WTC11 (cell line): Measurements from ENCODE around the gene RBM11. TPM values are rescaled to one million over a fixed set of nuclear protein-coding genes. Genes with fewer than 3 reads are reported as not detected.

Experiments used
- ATAC-seq: fragments of 200-7000 bp; cut with Tn5 transposase; 2 replicates; pipeline ENCODE4 v1.10.0; 2021; ENCODE audit warnings: mild to moderate bottlenecking, moderate library complexity
- CTCF ChIA-PET: fragments of 300-600 bp; sonication (Branson Sonifier 250); formaldehyde crosslinking; loops from one replicate; lab custom pipeline; 2021; ENCODE audit warnings: antibody characterized with exemption; lab: Charles Lee
- POLR2A ChIA-PET: fragments of 350-600 bp; sonication (Branson Sonifier 250); formaldehyde crosslinking; loops from one replicate; lab custom pipeline; 2021; ENCODE audit warnings: antibody characterized with exemption; lab: Charles Lee
- DNase-seq: peaks from one replicate; pipeline ENCODE4 v3.0.0; 2021; ENCODE audit warnings: low spot score
- H3K27ac Mint-ChIP-seq: 2 replicates; pipeline ENCODE4 v1.8.0; 2021; ENCODE audit warnings: mixed read lengths
- H3K27me3 Mint-ChIP-seq: 2 replicates; pipeline ENCODE4 v1.8.0; 2021; ENCODE audit warnings: low read depth, mild to moderate bottlenecking, moderate library complexity, mixed read lengths
- H3K36me3 Mint-ChIP-seq: 2 replicates; pipeline ENCODE4 v1.8.0; 2021; ENCODE audit warnings: mixed read lengths
- H3K4me1 Mint-ChIP-seq: 2 replicates; pipeline ENCODE4 v1.8.0; 2022; ENCODE audit warnings: mixed read lengths
- H3K4me3 Mint-ChIP-seq: 2 replicates; pipeline ENCODE4 v1.8.0; 2021; ENCODE audit warnings: mild to moderate bottlenecking, moderate library complexity, mixed read lengths
- H3K9me3 Mint-ChIP-seq: 2 replicates; pipeline ENCODE4 v1.8.0; 2021; ENCODE audit warnings: mixed read lengths
- ESRRA ChIP-seq: sonication (generic); formaldehyde crosslinking; IDR thresholded peaks from 2 replicates; pipeline ENCODE4 v1.8.1; 2022; ENCODE audit warnings: mild to moderate bottlenecking, missing genetic modification reagents, borderline replicate concordance
- FOXJ3 ChIP-seq: sonication (generic); formaldehyde crosslinking; IDR thresholded peaks from 2 replicates; pipeline ENCODE4 v1.9.0; 2021; ENCODE audit warnings: missing genetic modification reagents, mild to moderate bottlenecking, borderline replicate concordance
- GABPB1 ChIP-seq: sonication (generic); formaldehyde crosslinking; IDR thresholded peaks from 2 replicates; pipeline ENCODE4 v1.8.1; 2023; ENCODE audit warnings: mild to moderate bottlenecking, missing genetic modification reagents
- GRHL2 ChIP-seq: fragments of 250-450 bp; sonication (Bioruptor Pico); IDR thresholded peaks from 2 replicates; pipeline ENCODE4 v1.8.0; 2022; ENCODE audit warnings: mild to moderate bottlenecking, moderate library complexity; ENCODE audit not compliant: insufficient replicate concordance, severe bottlenecking
- JAZF1 ChIP-seq: fragments of 250-450 bp; sonication (Bioruptor Pico); IDR thresholded peaks from 2 replicates; pipeline ENCODE4 v1.9.0; 2021; ENCODE audit warnings: moderate library complexity, mild to moderate bottlenecking, inconsistent platforms
- MYBL2 ChIP-seq: sonication (generic); formaldehyde crosslinking; IDR thresholded peaks from 2 replicates; pipeline ENCODE4 v1.8.1; 2023; ENCODE audit warnings: mild to moderate bottlenecking, moderate library complexity, missing genetic modification reagents
- NFE2L1 ChIP-seq: sonication (generic); formaldehyde crosslinking; IDR thresholded peaks from 2 replicates; pipeline ENCODE4 v1.8.1; 2023; ENCODE audit warnings: missing genetic modification reagents
- NR1H2 ChIP-seq: sonication (generic); formaldehyde crosslinking; IDR thresholded peaks from 2 replicates; pipeline ENCODE4 v1.9.0; 2021; ENCODE audit warnings: mild to moderate bottlenecking, moderate library complexity, missing genetic modification reagents
- NR2C2 ChIP-seq: sonication (generic); formaldehyde crosslinking; IDR thresholded peaks from 2 replicates; pipeline ENCODE4 v1.8.0; 2022; ENCODE audit warnings: mild to moderate bottlenecking, missing genetic modification reagents
- ZNF138 ChIP-seq: sonication (generic); formaldehyde crosslinking; conservative IDR thresholded peaks from 2 replicates; pipeline ENCODE4 v1.8.1; 2022; ENCODE audit warnings: mild to moderate bottlenecking, moderate library complexity, missing genetic modification reagents
- ZNF263 ChIP-seq: sonication (generic); formaldehyde crosslinking; IDR thresholded peaks from 2 replicates; pipeline ENCODE4 v1.8.1; 2022; ENCODE audit warnings: low read depth, mild to moderate bottlenecking, moderate library complexity, missing genetic modification reagents
- ZNF416 ChIP-seq: fragments of 250-450 bp; sonication (Bioruptor Pico); IDR thresholded peaks from 2 replicates; pipeline ENCODE4 v1.9.0; 2021; ENCODE audit warnings: mild to moderate bottlenecking, inconsistent platforms
- total RNA-seq: library from RNA; stranded (reverse); gene quantifications from 3 replicates; pipeline ENCODE4 v1.2.3, GENCODE V29; 2021
- TF ChIP-seq, protein P1 (sequence below): sonication (generic); formaldehyde crosslinking; IDR thresholded peaks from 2 replicates; pipeline ENCODE4 v1.8.0; 2023; ENCODE audit warnings: mild to moderate bottlenecking, missing genetic modification reagents
- TF ChIP-seq, protein P2 (sequence below): sonication (generic); formaldehyde crosslinking; IDR thresholded peaks from 2 replicates; pipeline ENCODE4 v1.8.1; 2023; ENCODE audit warnings: mild to moderate bottlenecking, missing genetic modification reagents
- TF ChIP-seq, protein P3 (sequence below): fragments of 250-450 bp; sonication (Bioruptor Pico); conservative IDR thresholded peaks from 2 replicates; pipeline ENCODE4 v1.9.0; 2021; ENCODE audit warnings: mild to moderate bottlenecking
- TF ChIP-seq, protein P4 (sequence below): sonication (generic); formaldehyde crosslinking; IDR thresholded peaks from 2 replicates; pipeline ENCODE4 v1.8.0; 2023; ENCODE audit warnings: missing genetic modification reagents
- TF ChIP-seq, protein P5 (sequence below): sonication (generic); formaldehyde crosslinking; IDR thresholded peaks from 2 replicates; pipeline ENCODE4 v1.8.1; 2022; ENCODE audit warnings: low read depth, mild to moderate bottlenecking, moderate library complexity, missing genetic modification reagents, borderline replicate concordance
- TF ChIP-seq, protein P6 (sequence below): sonication (generic); formaldehyde crosslinking; IDR thresholded peaks from 2 replicates; pipeline ENCODE4 v1.8.1; 2023; ENCODE audit warnings: mild to moderate bottlenecking, missing genetic modification reagents, moderate library complexity

RBM11 gene
- total RNA-seq, 1 experiment from 2014 or later = 2.9 TPM

DNA sequence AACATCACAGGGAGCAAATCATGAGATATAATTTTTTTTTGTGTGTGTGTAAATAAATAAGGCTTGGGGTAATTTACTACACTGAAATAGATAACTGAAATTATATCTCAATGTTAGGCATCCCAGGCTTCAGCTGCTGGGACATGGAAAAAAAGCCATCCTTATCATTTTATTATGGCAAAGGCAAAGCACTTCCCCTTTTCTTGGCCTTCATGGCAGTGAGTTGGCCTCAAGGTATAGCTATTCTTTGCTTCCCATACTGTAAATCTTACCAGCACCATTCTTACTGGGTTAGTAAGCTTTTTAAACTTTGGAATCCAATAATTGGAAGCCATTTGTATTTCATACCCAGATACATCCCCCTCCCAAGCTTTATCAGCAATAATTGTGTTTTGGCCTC lies 29.0 kb downstream of the RBM11 start (continued):
- no peak for TF ChIP-seq NR2C2 (CRISPR knock-in tag)
- TF ChIP-seq MYBL2 (CRISPR knock-in tag) = no peak
- TF ChIP-seq, all 79 proteins: peak for 0

DNA sequence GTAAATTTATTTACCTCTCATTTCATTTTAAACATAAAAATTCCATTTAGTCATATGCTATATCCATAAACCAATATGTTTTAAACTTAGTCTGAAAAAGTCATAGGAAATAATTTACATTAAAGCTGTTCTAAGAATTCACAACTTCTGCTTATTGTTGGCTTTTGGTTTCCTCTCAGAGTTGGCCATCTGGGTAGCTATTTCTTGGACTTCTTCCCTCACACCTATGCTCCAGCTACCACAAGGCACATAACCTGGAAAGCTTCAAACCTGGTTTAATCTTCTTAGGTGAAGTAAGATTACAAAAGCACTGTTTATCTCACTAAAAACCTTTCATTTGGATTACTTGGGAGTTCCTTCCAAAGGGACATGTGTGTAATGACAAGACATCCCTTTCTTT lies 29.8 kb downstream of the RBM11 start:
- ChIA-PET CTCF (interaction anchor here (1.0 kb wide), 1 partner anchor 126 kb away, joined by 3 read pairs; no protein-coding TSS in a partner anchor), POLR2A (no interaction called here)
- H3K27ac Mint-ChIP-seq = no peak overlapping the region
- H3K27me3 Mint-ChIP-seq = no peaks in the 10 kb centered on the region
- H3K4me3 Mint-ChIP-seq = no peak overlapping the region
- TF ChIP-seq, protein P1, sequence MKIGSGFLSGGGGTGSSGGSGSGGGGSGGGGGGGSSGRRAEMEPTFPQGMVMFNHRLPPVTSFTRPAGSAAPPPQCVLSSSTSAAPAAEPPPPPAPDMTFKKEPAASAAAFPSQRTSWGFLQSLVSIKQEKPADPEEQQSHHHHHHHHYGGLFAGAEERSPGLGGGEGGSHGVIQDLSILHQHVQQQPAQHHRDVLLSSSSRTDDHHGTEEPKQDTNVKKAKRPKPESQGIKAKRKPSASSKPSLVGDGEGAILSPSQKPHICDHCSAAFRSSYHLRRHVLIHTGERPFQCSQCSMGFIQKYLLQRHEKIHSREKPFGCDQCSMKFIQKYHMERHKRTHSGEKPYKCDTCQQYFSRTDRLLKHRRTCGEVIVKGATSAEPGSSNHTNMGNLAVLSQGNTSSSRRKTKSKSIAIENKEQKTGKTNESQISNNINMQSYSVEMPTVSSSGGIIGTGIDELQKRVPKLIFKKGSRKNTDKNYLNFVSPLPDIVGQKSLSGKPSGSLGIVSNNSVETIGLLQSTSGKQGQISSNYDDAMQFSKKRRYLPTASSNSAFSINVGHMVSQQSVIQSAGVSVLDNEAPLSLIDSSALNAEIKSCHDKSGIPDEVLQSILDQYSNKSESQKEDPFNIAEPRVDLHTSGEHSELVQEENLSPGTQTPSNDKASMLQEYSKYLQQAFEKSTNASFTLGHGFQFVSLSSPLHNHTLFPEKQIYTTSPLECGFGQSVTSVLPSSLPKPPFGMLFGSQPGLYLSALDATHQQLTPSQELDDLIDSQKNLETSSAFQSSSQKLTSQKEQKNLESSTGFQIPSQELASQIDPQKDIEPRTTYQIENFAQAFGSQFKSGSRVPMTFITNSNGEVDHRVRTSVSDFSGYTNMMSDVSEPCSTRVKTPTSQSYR = no peak
- TF ChIP-seq FOXJ3 (no peak), MYBL2 (CRISPR knock-in tag) (no peak), ZNF138 (CRISPR knock-in tag) (no peak), NR1H2 (no peak)
- TF ChIP-seq, protein P2, sequence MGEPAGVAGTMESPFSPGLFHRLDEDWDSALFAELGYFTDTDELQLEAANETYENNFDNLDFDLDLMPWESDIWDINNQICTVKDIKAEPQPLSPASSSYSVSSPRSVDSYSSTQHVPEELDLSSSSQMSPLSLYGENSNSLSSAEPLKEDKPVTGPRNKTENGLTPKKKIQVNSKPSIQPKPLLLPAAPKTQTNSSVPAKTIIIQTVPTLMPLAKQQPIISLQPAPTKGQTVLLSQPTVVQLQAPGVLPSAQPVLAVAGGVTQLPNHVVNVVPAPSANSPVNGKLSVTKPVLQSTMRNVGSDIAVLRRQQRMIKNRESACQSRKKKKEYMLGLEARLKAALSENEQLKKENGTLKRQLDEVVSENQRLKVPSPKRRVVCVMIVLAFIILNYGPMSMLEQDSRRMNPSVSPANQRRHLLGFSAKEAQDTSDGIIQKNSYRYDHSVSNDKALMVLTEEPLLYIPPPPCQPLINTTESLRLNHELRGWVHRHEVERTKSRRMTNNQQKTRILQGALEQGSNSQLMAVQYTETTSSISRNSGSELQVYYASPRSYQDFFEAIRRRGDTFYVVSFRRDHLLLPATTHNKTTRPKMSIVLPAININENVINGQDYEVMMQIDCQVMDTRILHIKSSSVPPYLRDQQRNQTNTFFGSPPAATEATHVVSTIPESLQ (CRISPR knock-in tag) = no peak
- TF ChIP-seq, protein P3, sequence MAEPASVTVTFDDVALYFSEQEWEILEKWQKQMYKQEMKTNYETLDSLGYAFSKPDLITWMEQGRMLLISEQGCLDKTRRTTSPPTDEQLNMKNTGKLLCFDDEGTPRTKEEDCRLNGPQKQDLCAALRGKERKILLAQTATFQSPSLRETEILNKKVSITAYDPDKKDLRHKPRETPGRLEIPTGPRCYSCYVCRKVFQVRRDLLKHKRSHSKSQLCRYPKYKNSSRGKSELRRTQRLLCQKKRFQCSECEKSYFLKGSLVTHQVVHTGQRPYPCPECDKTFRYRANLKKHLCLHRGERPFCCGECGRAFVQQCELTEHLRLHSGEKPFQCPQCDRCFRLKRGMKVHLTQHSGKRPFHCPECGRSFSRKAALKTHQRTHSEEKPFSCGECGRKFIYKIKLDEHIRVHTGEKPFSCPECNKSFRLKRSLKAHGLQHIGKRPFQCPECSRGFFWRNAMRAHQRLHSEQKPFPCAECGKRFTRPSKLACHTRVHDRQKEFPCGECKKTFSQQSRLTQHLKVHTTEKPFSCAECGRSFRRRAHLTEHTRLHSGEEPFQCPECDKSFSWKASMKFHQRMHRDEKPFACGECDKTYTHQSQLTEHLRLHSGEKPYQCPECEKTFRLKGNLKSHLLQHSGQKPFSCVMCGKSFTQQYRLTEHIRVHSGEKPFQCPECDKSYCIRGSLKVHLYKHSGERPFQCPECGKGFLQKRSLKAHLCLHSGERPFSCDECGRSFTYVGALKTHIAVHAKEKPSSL (CRISPR knock-in tag) = no peak
- H3K36me3 Mint-ChIP-seq = peaks cover 9% of the 10 kb centered on the region
- peaks cover 34% of the 10 kb centered on the region for H3K9me3 Mint-ChIP-seq
- no peak for ATAC-seq
- H3K4me1 Mint-ChIP-seq = peaks cover 9% of the 10 kb centered on the region
- DNase-seq = no peak

DNA sequence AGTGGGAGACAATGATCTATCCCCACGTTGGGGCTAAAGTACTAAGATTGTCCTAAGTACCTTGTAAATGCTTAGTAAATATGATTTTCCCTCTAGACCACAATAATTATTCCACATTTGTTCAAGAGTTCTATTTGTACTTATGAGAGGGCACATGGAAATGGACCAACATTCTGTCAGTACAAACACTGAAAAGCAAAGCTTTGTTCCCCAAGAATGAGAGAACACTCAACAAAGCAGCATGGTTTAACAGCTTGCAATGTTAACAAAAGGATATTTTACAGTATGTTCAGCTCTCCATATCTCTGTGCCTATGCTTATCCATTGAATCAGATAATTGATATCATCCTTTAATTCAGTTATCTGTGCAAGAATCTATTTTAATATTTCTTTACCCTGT lies 35.4 kb downstream of the RBM11 start:
- DNase-seq (no peak), ATAC-seq (no peak)
- Mint-ChIP-seq H3K36me3 (peaks cover 9% of the 10 kb centered on the region), H3K9me3 (peaks cover 33% of the 10 kb centered on the region), H3K27me3 (no peaks in the 10 kb centered on the region), H3K4me1 (peaks cover 3% of the 10 kb centered on the region; the same call in 1 of the 2 replicates), H3K4me3 (no peak overlapping the region), H3K27ac (no peak overlapping the region)
- CTCF ChIA-PET = no interaction called here
- POLR2A ChIA-PET = no interaction called here
- TF ChIP-seq, protein P3 (CRISPR knock-in tag) = no peak
- TF ChIP-seq, protein P4, sequence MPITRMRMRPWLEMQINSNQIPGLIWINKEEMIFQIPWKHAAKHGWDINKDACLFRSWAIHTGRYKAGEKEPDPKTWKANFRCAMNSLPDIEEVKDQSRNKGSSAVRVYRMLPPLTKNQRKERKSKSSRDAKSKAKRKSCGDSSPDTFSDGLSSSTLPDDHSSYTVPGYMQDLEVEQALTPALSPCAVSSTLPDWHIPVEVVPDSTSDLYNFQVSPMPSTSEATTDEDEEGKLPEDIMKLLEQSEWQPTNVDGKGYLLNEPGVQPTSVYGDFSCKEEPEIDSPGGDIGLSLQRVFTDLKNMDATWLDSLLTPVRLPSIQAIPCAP (CRISPR knock-in tag) = no peak
- TF ChIP-seq, protein P5, sequence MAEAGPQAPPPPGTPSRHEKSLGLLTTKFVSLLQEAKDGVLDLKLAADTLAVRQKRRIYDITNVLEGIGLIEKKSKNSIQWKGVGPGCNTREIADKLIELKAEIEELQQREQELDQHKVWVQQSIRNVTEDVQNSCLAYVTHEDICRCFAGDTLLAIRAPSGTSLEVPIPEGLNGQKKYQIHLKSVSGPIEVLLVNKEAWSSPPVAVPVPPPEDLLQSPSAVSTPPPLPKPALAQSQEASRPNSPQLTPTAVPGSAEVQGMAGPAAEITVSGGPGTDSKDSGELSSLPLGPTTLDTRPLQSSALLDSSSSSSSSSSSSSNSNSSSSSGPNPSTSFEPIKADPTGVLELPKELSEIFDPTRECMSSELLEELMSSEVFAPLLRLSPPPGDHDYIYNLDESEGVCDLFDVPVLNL = no peak
- no peak for TF ChIP-seq ZNF263 (CRISPR knock-in tag)
- TF ChIP-seq NFE2L1 (CRISPR knock-in tag) = no peak
- no peak for TF ChIP-seq ZNF416
- TF ChIP-seq, protein P6, sequence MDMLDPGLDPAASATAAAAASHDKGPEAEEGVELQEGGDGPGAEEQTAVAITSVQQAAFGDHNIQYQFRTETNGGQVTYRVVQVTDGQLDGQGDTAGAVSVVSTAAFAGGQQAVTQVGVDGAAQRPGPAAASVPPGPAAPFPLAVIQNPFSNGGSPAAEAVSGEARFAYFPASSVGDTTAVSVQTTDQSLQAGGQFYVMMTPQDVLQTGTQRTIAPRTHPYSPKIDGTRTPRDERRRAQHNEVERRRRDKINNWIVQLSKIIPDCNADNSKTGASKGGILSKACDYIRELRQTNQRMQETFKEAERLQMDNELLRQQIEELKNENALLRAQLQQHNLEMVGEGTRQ = no peak
- TF ChIP-seq ESRRA = no peak
- no peak for TF ChIP-seq GRHL2
- TF ChIP-seq GABPB1 (CRISPR knock-in tag) = no peak
- no peak for TF ChIP-seq JAZF1 (CRISPR knock-in tag)
